GM06990 (cell line): Measurements from ENCODE around the gene FGFR2.

Experiments used
- DNase-seq: peaks from one replicate; pipeline ENCODE4 v3.0.0-alpha.2; 2011; ENCODE audit not compliant: insufficient read length; ENCODE audit errors: extremely low read depth
- H3K27me3 ChIP-seq: replicated peaks from 2 replicates; pipeline ENCODE4 v1.6.0; 2011; ENCODE audit warnings: low read length; ENCODE audit not compliant: control insufficient read depth, insufficient read depth
- H3K36me3 ChIP-seq: 2 replicates; pipeline ENCODE4 v1.5.1; 2011; ENCODE audit warnings: low read length; ENCODE audit not compliant: control insufficient read depth, insufficient read depth
- H3K4me3 ChIP-seq: replicated peaks from 2 replicates; pipeline ENCODE4 v1.5.1; 2011; ENCODE audit warnings: low read depth, mild to moderate bottlenecking, control low read depth, low read length
- TF ChIP-seq, protein P1 (sequence below): IDR thresholded peaks from 2 replicates; pipeline ENCODE4 v1.5.1; 2011; ENCODE audit warnings: low read length, control low read depth, mild to moderate bottlenecking, inconsistent platforms; ENCODE audit not compliant: insufficient read depth, poor library complexity, severe bottlenecking

Gene FGFR2

DNA sequence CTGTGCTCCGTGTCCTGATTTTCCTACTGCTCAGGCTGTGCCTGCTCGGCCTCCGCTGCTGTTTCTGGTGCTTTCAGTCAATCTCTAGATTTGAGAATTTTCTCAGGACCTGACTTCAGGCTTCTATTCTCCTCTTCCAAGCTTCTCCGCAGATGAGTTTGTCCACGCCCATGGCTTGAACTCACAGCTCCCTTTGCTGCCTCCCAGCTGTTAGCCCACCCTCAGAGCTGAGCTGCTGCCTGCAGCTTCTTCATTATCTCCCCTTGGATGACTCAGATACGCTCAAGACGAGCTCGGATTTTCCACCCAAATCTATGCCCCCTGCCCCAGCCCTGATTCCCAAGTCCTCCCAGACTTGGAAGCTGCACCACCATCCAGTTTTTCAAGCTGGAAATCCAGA lies 104.7 kb downstream of the FGFR2 start:
- TF ChIP-seq, protein P1, sequence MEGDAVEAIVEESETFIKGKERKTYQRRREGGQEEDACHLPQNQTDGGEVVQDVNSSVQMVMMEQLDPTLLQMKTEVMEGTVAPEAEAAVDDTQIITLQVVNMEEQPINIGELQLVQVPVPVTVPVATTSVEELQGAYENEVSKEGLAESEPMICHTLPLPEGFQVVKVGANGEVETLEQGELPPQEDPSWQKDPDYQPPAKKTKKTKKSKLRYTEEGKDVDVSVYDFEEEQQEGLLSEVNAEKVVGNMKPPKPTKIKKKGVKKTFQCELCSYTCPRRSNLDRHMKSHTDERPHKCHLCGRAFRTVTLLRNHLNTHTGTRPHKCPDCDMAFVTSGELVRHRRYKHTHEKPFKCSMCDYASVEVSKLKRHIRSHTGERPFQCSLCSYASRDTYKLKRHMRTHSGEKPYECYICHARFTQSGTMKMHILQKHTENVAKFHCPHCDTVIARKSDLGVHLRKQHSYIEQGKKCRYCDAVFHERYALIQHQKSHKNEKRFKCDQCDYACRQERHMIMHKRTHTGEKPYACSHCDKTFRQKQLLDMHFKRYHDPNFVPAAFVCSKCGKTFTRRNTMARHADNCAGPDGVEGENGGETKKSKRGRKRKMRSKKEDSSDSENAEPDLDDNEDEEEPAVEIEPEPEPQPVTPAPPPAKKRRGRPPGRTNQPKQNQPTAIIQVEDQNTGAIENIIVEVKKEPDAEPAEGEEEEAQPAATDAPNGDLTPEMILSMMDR = no peak
- no peak for DNase-seq
- Histone ChIP-seq H3K4me3 (no peak overlapping the region), H3K36me3 (no peaks in the 10 kb centered on the region), H3K27me3 (no peaks in the 10 kb centered on the region; the same call in none of the 2 replicates)

DNA sequence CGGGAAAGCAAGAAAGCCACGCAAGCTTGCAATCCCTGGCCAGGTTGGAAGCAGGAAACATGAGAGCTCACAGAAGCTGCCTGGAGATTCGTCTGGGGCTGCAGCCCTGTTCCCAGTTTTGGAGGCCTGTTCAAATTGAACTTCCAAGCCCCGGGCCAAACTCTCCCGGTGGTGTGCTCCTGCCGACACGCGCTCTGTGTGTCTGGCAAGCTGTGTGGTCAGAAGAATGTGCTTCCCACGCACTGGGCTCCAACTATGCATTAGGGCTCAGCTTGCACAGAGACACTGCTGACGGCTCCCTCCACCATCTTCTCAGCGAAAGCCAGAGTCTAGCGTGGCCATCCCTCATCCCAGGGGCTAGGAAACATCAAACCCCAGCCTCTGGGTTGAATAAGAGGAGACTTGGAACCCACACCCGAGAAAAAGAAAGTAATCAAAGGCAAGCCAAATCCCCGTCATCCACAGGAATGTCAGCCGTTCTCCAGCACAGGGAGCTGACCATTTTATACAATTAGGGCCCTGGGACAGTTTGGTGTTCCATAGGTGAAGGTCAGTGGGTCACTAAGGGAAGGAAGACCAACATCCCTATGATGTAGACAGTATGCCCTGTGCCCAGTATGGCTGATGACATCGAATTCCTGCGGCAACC lies 107.2 kb downstream of the FGFR2 start:
- no peak overlapping the region for H3K4me3 ChIP-seq
- no peak for DNase-seq
- H3K27me3 ChIP-seq = no peaks in the 10 kb centered on the region; the same call in none of the 2 replicates
- TF ChIP-seq, protein P1 = no peak
- H3K36me3 ChIP-seq = no peaks in the 10 kb centered on the region

DNA sequence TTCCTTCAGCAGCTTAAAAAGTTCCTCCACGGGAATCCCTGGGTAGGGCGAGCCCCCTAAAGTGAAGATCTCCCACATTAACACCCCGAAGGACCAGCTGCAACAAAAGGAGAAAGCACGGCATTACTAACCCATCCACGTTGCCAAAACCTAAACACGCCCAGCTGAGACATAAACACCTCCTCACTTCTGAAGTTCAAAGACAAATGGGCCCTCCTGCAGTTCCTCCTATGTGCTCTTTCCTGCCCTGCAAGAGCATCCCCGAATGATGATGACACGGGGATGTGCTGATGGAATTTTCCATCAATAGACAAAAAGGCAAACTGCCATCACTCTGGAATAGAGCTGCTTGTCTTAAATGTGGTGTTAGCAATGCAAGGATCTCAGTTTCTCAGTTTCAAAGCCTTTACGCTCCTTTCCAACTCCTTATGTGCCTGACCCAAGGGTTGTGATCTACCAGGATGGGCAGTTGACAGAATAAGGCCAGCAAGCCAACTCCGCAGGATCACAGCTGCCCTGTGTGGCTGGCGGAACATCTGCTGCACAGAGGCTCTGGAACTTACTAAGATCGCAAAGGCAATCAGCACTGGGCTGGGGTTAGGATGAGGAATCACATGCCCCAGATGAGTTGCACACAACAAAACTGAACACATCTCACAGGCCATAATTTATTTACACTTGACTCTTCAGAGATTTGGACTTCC lies 112.7 kb downstream of the FGFR2 start:
- TF ChIP-seq, protein P1 = no peak
- Histone ChIP-seq H3K4me3 (no peak overlapping the region), H3K27me3 (no peaks in the 10 kb centered on the region; the same call in 1 of the 2 replicates), H3K36me3 (no peaks in the 10 kb centered on the region)
- no peak for DNase-seq

DNA sequence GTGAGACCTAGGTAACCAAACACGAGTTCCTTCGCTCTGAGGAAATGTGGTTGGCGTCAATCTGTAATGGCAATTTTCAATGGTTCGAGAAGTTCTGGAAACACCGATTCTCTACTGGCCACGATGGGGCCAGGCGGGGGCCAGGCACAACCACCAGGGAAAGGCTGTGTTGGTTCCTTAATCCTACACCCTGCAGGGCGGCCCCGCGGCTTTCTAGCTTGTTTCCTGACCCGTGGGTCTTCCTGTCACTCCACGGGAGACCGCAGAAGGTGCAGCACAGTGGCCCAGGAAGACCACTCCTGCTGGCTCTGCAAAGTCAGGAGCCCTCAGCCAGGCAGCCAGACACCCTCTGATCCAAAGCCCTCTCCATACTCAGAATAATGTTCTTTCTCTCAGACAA lies 113.4 kb downstream of the FGFR2 start:
- DNase-seq = no peak
- Histone ChIP-seq H3K27me3 (no peaks in the 10 kb centered on the region; the same call in 1 of the 2 replicates), H3K36me3 (no peaks in the 10 kb centered on the region), H3K4me3 (no peak overlapping the region)
- TF ChIP-seq, protein P1 = no peak

DNA sequence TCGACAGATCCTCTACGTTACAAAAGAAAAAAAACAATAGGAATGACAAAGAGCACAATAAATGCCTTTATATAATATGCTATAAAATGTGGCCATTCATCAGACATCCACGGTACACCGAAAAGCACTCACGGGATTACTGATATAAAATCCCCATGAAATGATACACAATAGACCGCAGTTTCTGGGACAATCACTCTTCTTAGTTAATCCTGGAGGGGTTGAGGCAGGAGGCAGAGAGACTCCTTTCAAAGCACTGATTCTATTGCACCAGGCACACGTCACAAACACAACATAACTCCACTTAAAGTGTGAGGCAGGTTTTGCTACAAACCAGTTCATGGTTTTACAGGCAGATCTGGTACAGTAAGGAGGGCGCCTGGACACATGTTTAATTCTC lies 113.8 kb downstream of the FGFR2 start:
- no peaks in the 10 kb centered on the region; the same call in 1 of the 2 replicates for H3K27me3 ChIP-seq

More for the DNA sequence above, 113.8 kb downstream of the FGFR2 start:
- Histone ChIP-seq H3K4me3 (no peak overlapping the region), H3K36me3 (no peaks in the 10 kb centered on the region)
- DNase-seq = no peak
- TF ChIP-seq, protein P1 = no peak
